Neural progenitor cell (in vitro differentiated cells): Measurements from ENCODE around the gene KIF5B.

ENCODE experiments used
- CTCF ChIP-seq: fragments of 200-600 bp; sonication (generic); IDR thresholded peaks from 2 replicates; pipeline ENCODE4 v1.5.1; 2017; ENCODE audit warnings: antibody characterized with exemption, mild to moderate bottlenecking
- EZH2 ChIP-seq: fragments of 200-600 bp; sonication (generic); IDR thresholded peaks from 2 replicates; pipeline ENCODE4 v1.6.1; 2017; ENCODE audit warnings: antibody characterized with exemption, mild to moderate bottlenecking, moderate library complexity
- EZH2phosphoT487 ChIP-seq: fragments of 200-600 bp; sonication (generic); IDR thresholded peaks from 2 replicates; pipeline ENCODE4 v1.6.1; 2017; ENCODE audit warnings: antibody characterized with exemption

- TF ChIP-seq CTCF, result no peak
- TF ChIP-seq EZH2, result no peak
- no peak for TF ChIP-seq EZH2phosphoT487
Measured at GRCh38 chr10:32036922-32037321, 19.3 kb downstream of the KIF5B start.
